ENCODE results near the gene TFR2.

The TFR2 gene

DNA sequence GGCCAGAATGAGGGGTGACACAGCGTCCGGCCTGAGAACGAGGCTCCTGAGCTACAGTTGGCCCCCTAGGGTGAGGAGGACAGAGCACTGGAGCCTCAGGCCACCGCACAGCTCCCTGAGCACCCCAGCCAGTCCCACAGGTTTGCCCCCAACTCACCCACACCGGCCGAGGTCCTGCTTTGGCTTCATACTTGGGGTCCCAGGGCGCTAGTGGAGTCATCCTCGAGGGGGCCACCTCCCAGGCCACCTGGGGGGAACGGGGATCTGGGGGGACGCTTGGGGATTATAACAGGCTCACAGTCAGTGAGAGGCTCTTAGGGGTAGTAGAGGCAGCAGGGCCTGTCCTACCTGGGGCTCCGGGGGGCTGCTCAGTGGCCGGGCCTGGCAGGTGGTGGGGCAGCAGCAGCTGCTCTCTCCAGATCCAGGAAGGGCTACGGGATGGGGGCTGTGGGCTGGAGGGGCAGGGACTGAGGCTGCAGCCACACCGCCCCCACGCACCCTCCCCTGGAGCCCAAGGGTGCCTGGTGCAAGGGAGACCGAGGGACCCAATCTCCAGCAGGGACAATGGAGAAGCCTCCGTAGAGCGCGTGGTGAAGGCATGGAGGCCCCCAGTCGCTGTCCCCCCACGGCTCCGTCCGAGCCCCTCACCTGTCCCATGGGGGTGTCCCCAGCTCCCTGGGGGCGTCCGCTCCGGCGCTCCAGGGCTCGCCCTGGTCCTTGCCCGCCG, 68.2 kb downstream of the TFR2 start:
- no peak overlapping the region for H3K4me3 ChIP-seq (ENCODE audit: low read depth, low read length)
- TF ChIP-seq, protein P1, sequence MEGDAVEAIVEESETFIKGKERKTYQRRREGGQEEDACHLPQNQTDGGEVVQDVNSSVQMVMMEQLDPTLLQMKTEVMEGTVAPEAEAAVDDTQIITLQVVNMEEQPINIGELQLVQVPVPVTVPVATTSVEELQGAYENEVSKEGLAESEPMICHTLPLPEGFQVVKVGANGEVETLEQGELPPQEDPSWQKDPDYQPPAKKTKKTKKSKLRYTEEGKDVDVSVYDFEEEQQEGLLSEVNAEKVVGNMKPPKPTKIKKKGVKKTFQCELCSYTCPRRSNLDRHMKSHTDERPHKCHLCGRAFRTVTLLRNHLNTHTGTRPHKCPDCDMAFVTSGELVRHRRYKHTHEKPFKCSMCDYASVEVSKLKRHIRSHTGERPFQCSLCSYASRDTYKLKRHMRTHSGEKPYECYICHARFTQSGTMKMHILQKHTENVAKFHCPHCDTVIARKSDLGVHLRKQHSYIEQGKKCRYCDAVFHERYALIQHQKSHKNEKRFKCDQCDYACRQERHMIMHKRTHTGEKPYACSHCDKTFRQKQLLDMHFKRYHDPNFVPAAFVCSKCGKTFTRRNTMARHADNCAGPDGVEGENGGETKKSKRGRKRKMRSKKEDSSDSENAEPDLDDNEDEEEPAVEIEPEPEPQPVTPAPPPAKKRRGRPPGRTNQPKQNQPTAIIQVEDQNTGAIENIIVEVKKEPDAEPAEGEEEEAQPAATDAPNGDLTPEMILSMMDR (IDR thresholded peaks at IDR 0.05; ENCODE audit: borderline replicate concordance, insufficient read depth, low read depth, low read length), result no peak

DNA sequence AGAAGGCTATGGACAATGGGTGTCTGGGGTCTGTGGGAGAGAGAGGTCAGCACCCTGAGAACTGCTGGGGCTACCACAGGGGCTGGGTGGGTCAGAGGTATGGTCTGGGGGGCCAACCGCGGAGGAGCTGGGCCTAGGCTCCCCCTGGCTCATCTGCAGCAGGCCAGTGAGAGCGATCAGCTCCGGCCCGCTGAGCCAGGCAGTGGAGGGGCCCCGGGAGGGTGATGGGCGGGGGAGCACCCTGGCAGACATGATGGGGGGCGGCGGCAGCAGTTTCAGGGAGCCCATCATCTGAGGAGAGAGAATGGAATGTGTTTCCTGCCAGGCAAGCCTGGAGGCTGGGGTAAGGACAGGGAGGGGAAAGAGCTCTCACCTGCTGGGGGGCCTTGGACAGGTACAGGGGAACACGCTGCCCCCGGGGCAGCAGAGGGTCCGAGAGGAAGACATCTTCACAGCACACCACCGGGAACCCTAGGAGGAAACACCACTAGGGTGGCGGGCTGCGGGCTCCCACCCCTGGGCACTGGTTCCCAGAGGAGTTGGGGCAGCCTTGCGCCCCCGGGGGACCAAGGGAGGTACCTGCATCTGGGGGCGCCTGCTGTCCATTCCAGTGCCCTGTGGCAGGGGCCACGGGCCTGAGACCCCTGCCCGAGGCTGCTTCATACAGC, 68.9 kb downstream of the TFR2 start:
- no peak overlapping the region for H3K4me3 ChIP-seq (ENCODE audit: low read depth, low read length)
- TF ChIP-seq, protein P1 (IDR thresholded peaks at IDR 0.05; ENCODE audit: borderline replicate concordance, insufficient read depth, low read depth, low read length), result no peak

- no peak overlapping the region for H3K4me3 ChIP-seq (ENCODE audit: low read depth, low read length)
- TF ChIP-seq, protein P1 (IDR thresholded peaks at IDR 0.05; ENCODE audit: borderline replicate concordance, insufficient read depth, low read depth, low read length), result no peak
Observed at GRCh38 chr7:100571829-100572116, 69.6 kb downstream of the TFR2 start.

DNA sequence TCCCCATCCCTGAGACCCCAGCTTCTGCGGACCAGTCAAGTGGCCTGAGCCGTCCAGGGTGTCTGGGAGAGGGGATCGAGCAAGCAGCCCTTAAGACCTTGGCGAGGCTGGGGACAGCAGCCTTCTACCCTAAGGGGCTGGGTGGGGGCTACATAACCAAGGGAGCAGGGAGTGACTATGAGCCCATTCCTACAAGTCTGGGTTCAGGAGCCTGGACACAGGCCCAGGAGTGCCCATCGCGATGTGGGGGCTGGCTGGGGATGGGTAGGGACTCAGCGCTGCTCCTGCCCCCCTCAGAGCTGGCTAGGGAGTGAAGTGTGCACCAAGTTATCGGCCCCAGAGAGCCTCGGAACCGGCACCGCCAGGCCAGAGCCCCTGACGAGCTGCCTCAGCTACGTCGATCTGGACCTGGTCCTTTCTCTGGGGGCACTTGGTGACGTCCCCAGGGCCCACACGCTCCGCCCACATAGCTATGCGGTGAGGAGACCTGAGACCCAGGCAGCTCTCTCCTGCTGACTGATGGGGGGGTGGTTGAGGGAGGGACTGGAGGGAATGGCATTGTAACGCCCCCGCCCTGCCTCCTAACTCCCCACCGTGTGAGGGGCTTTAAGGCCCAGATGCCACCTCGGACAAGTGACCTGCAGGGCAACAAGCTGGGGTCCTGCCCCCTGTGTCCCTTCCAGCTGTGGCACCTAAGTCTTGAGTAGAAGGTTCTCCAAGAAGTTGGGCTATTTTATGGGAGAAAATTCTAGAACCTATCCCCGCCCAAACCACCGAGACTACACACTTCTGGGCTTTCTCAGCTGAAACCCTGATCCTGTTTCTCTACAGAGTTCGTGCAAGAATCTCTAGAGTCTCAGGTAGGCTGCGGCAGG, 70.2 kb downstream of the TFR2 start:
- TF ChIP-seq, protein P1 (IDR thresholded peaks at IDR 0.05; ENCODE audit: borderline replicate concordance, insufficient read depth, low read depth, low read length), result no peak
- H3K4me3 ChIP-seq (ENCODE audit: low read depth, low read length), result no peak overlapping the region
